Uterus (tissue), 2 donors: ENCODE measurements around the gene CDYL.

ENCODE experiments used
- CTCF ChIP-seq, 4 experiments: fragments of 200-600 bp in 2 of 4; fragments of 450-650 bp in 2 of 4; sonication (generic) in 2 of 4; IDR thresholded peaks; one replicate each; pipeline ENCODE4 v1.5.1; 2016 to 2019; ENCODE audit warnings: antibody characterized with exemption in 4 of 4, mild to moderate bottlenecking in 2 of 4, moderate library complexity in 1 of 4
- POLR2A ChIP-seq, 2 donors: fragments of 450-650 bp; IDR thresholded peaks; one replicate each; pipeline ENCODE4 v1.6.1; 2016; ENCODE audit warnings: antibody characterized with exemption in 2 of 2, mild to moderate bottlenecking in 1 of 2, moderate library complexity in 1 of 2

GRCh38 chr6:4944325-4944724 is 168.1 kb downstream of the CDYL start:
- no peak for TF ChIP-seq CTCF (IDR thresholded peaks at IDR 0.05)
- no peak for TF ChIP-seq POLR2A (IDR thresholded peaks at IDR 0.05)
